ENCODE measurements around the gene CHI3L1.

The CHI3L1 gene

GRCh38 chr1:203148579-203148978 is 37.9 kb downstream of the CHI3L1 start:
- Histone ChIP-seq H3K27ac (ENCODE audit: low read length) (no peak overlapping the region), H3K9me3 (ENCODE audit: insufficient read depth, low read length, severe bottlenecking) (no peaks in the 10 kb centered on the region), H3K27me3 (ENCODE audit: insufficient read depth, low read length, poor library complexity) (peaks cover 30% of the 10 kb centered on the region), H3K36me3 (ENCODE audit: insufficient read depth, low read length) (no peaks in the 10 kb centered on the region), H3K4me2 (ENCODE audit: insufficient read depth, low read length) (no peak overlapping the region), H4K20me1 (ENCODE audit: insufficient read depth, low read length) (no peaks in the 10 kb centered on the region), H3K4me1 (ENCODE audit: insufficient read depth, low read length) (no peaks in the 10 kb centered on the region), H3K79me2 (ENCODE audit: insufficient read depth, low read length) (no peaks in the 10 kb centered on the region), H3K9ac (ENCODE audit: low read depth, low read length) (no peak overlapping the region), H3K4me3 (ENCODE audit: low read depth in 1 of 2, low read length in 2 of 2) (no peak overlapping the region), H2AFZ (ENCODE audit: low read depth, low read length) (no peak overlapping the region)
- ATAC-seq (ENCODE audit: insufficient read depth, low read depth) (no peak), DNase-seq (no peak)
- TF ChIP-seq EZH2 (IDR thresholded peaks at IDR 0.05; ENCODE audit: borderline replicate concordance, low read depth, low read length, severe bottlenecking) (no peak), CTCF (IDR thresholded peaks at IDR 0.05; ENCODE audit: borderline replicate concordance, extremely low read depth, low read length, poor library complexity, severe bottlenecking) (no peak)

- Histone ChIP-seq H3K36me3 (ENCODE audit: insufficient read depth, low read length) (no peaks in the 10 kb centered on the region), H3K27ac (ENCODE audit: low read length) (no peak overlapping the region), H3K27me3 (ENCODE audit: insufficient read depth, low read length, poor library complexity) (peaks cover 30% of the 10 kb centered on the region), H3K9ac (ENCODE audit: low read depth, low read length) (no peak overlapping the region), H3K9me3 (ENCODE audit: insufficient read depth, low read length, severe bottlenecking) (no peaks in the 10 kb centered on the region), H2AFZ (ENCODE audit: low read depth, low read length) (no peak overlapping the region), H3K79me2 (ENCODE audit: insufficient read depth, low read length) (no peaks in the 10 kb centered on the region), H4K20me1 (ENCODE audit: insufficient read depth, low read length) (no peaks in the 10 kb centered on the region), H3K4me3 (ENCODE audit: low read depth in 1 of 2, low read length in 2 of 2) (no peak overlapping the region), H3K4me2 (ENCODE audit: insufficient read depth, low read length) (no peak overlapping the region), H3K4me1 (ENCODE audit: insufficient read depth, low read length) (no peaks in the 10 kb centered on the region)
- ATAC-seq (ENCODE audit: insufficient read depth, low read depth) (no peak), DNase-seq (no peak)
- TF ChIP-seq EZH2 (IDR thresholded peaks at IDR 0.05; ENCODE audit: borderline replicate concordance, low read depth, low read length, severe bottlenecking) (no peak), CTCF (IDR thresholded peaks at IDR 0.05; ENCODE audit: borderline replicate concordance, extremely low read depth, low read length, poor library complexity, severe bottlenecking) (peak; percentile 55)
Measured at GRCh38 chr1:203148127-203148526, 38.4 kb downstream of the CHI3L1 start.

- Histone ChIP-seq H3K36me3 (ENCODE audit: insufficient read depth, low read length) (no peaks in the 10 kb centered on the region), H3K27me3 (ENCODE audit: insufficient read depth, low read length, poor library complexity) (peaks cover 30% of the 10 kb centered on the region), H3K27ac (ENCODE audit: low read length) (no peak overlapping the region), H3K9me3 (ENCODE audit: insufficient read depth, low read length, severe bottlenecking) (no peaks in the 10 kb centered on the region), H3K9ac (ENCODE audit: low read depth, low read length) (no peak overlapping the region), H3K79me2 (ENCODE audit: insufficient read depth, low read length) (no peaks in the 10 kb centered on the region), H3K4me3 (ENCODE audit: low read depth in 1 of 2, low read length in 2 of 2) (no peak overlapping the region), H3K4me2 (ENCODE audit: insufficient read depth, low read length) (no peak overlapping the region), H4K20me1 (ENCODE audit: insufficient read depth, low read length) (no peaks in the 10 kb centered on the region), H2AFZ (ENCODE audit: low read depth, low read length) (no peak overlapping the region), H3K4me1 (ENCODE audit: insufficient read depth, low read length) (no peaks in the 10 kb centered on the region)
- TF ChIP-seq CTCF (IDR thresholded peaks at IDR 0.05; ENCODE audit: borderline replicate concordance, extremely low read depth, low read length, poor library complexity, severe bottlenecking) (no peak), EZH2 (IDR thresholded peaks at IDR 0.05; ENCODE audit: borderline replicate concordance, low read depth, low read length, severe bottlenecking) (no peak)
- DNase-seq (no peak), ATAC-seq (ENCODE audit: insufficient read depth, low read depth) (no peak)
Measured at GRCh38 chr1:203147376-203147775, 39.1 kb downstream of the CHI3L1 start.

- H3K4me2 ChIP-seq (ENCODE audit: insufficient read depth, low read length) = no peak overlapping the region
- H3K9ac ChIP-seq (ENCODE audit: low read depth, low read length) = no peak overlapping the region
- no peaks in the 10 kb centered on the region for H3K79me2 ChIP-seq (ENCODE audit: insufficient read depth, low read length)
- no peak overlapping the region for H2AFZ ChIP-seq (ENCODE audit: low read depth, low read length)
- H4K20me1 ChIP-seq (ENCODE audit: insufficient read depth, low read length) = no peaks in the 10 kb centered on the region
- no peaks in the 10 kb centered on the region for H3K36me3 ChIP-seq (ENCODE audit: insufficient read depth, low read length)
- H3K27me3 ChIP-seq (ENCODE audit: insufficient read depth, low read length, poor library complexity) = peaks cover 30% of the 10 kb centered on the region
- no peak for TF ChIP-seq CTCF (IDR thresholded peaks at IDR 0.05; ENCODE audit: borderline replicate concordance, extremely low read depth, low read length, poor library complexity, severe bottlenecking)
- no peak for TF ChIP-seq EZH2 (IDR thresholded peaks at IDR 0.05; ENCODE audit: borderline replicate concordance, low read depth, low read length, severe bottlenecking)
- no peak overlapping the region for H3K4me3 ChIP-seq (ENCODE audit: low read depth in 1 of 2, low read length in 2 of 2)
- no peak overlapping the region for H3K27ac ChIP-seq (ENCODE audit: low read length)
- H3K9me3 ChIP-seq (ENCODE audit: insufficient read depth, low read length, severe bottlenecking) = no peaks in the 10 kb centered on the region
- DNase-seq (no peak), ATAC-seq (ENCODE audit: insufficient read depth, low read depth) (no peak)
- no peaks in the 10 kb centered on the region for H3K4me1 ChIP-seq (ENCODE audit: insufficient read depth, low read length)
Measured at GRCh38 chr1:203146537-203146936, 40.0 kb downstream of the CHI3L1 start.

Data from DND-41 (cell line).